OCI-LY7 (cell line): ENCODE results near the gene KLHL25.

Source experiments
- CTCF ChIP-seq: fragments of 200-600 bp; sonication (generic); conservative IDR thresholded peaks from 2 replicates; pipeline ENCODE4 v1.5.1; 2014; ENCODE audit warnings: mild to moderate bottlenecking, antibody characterized with exemption, low read length, moderate library complexity, mixed read lengths
- EZH2phosphoT487 ChIP-seq: fragments of 200-600 bp; sonication (generic); IDR thresholded peaks from 2 replicates; pipeline ENCODE4 v1.6.1; 2018; ENCODE audit warnings: low read depth, borderline replicate concordance, mild to moderate bottlenecking, mixed run types, antibody characterized with exemption, low read length, moderate library complexity, mixed read lengths

- no peak for TF ChIP-seq CTCF
- no peak for TF ChIP-seq EZH2phosphoT487
These were observed 43.9 kb upstream of the KLHL25 start for GRCh38 chr15:85838655-85839054.
